Heart right ventricle (tissue), 16 donors: ENCODE data around the gene IFNL3. TPM values are rescaled to one million over a fixed set of nuclear protein-coding genes. Genes with fewer than 3 reads are reported as not detected.

Experiments
- ATAC-seq, 8 donors: fragments of 200-7000 bp; cut with Tn5 transposase; one replicate each; pipeline ENCODE4 v1.9.1; 2020; ENCODE audit warnings: mild to moderate bottlenecking in 8 of 8, moderate library complexity in 8 of 8, moderate number of reproducible peaks in 1 of 8
- DNase-seq, 2 donors: peaks; one replicate each; pipeline ENCODE4 v3.0.0-alpha.2; 2020
- H3K27ac ChIP-seq, 10 donors: fragments of 200-600 bp; sonication (generic) in 2 of 10; one replicate each; pipeline versions ENCODE4 v1.5.0 to v1.8.0; 2020 to 2022; ENCODE audit warnings: mild to moderate bottlenecking in 3 of 10
- H3K27me3 ChIP-seq, 7 donors: fragments of 200-600 bp; one replicate each; pipeline ENCODE4 v1.8.0; 2021 to 2022; ENCODE audit warnings: mild to moderate bottlenecking in 2 of 7
- H3K36me3 ChIP-seq, 9 donors: fragments of 200-600 bp; sonication (generic) in 1 of 9; one replicate each; pipeline versions ENCODE4 v1.5.0 to v1.8.0; 2020 to 2022; ENCODE audit warnings: mild to moderate bottlenecking in 2 of 9
- H3K4me1 ChIP-seq, 9 donors: fragments of 200-600 bp; sonication (generic) in 1 of 9; one replicate each; pipeline versions ENCODE4 v1.5.0 to v1.8.0; 2020 to 2022; ENCODE audit warnings: mild to moderate bottlenecking in 4 of 9
- H3K4me3 ChIP-seq, 10 donors: fragments of 200-600 bp; sonication (generic) in 2 of 10; one replicate each; pipeline versions ENCODE4 v1.5.0 to v1.8.0; 2020 to 2022; ENCODE audit warnings: mild to moderate bottlenecking in 7 of 10, moderate library complexity in 2 of 10
- H3K9me3 ChIP-seq, 11 donors: fragments of 200-600 bp in 10 of 11; sonication (generic) in 2 of 11; one replicate each; pipeline versions ENCODE4 v1.5.0 to v1.8.0; 2013 to 2022; ENCODE audit warnings: mild to moderate bottlenecking in 2 of 11, control low read depth in 1 of 11, moderate library complexity in 1 of 11
- CTCF ChIP-seq, 9 donors: fragments of 200-600 bp; sonication (generic) in 2 of 9; IDR thresholded peaks; one replicate each; pipeline versions ENCODE4 v1.5.0 to v1.8.0; 2021 to 2022; ENCODE audit warnings: antibody characterized with exemption in 9 of 9, mild to moderate bottlenecking in 5 of 9, moderate library complexity in 1 of 9
- WGBS, 2 donors: extraction: QIAGEN DNeasy Blood & Tissue Kit; methylation state at CpG; one replicate each; pipeline ENCODE4 v1.1.7; 2013; ENCODE audit warnings: inconsistent platforms in 1 of 2; 5-methylcytosine and 5-hydroxymethylcytosine counted together
- intact Hi-C, 10 donors: fragments of 100-400 bp; cut with DNase I; formaldehyde crosslinking; loops; one replicate each; pipeline versions ENCODE4 v1.11.1 to v1.14.2; 2022
- polyA plus RNA-seq, 2 donors: library from polyadenylated mRNA; stranded (reverse); fragments of 200-250 nt; gene quantifications; one replicate each; pipeline ENCODE4 v1.2.3, GENCODE V29; 2013
- total RNA-seq, 10 donors: library from RNA; stranded (reverse); fragmentation: NEBNext Ultra II Directional in 3 of 10; extraction: Animal tissue kit (Norgen Biotek cat#: 25700) in 3 of 10; gene quantifications; one replicate each; pipeline versions ENCODE4 v1.2.1 to v1.2.4, GENCODE V29; 2021 to 2023
- donor health status: Arrhythmogenic right ventricular cardiomyopathy.
- donor health status: ischemic (EF 13 %, LVEDD 7.1; RV severe dilation, severe dysfunction).
- donor health status: healthy with polysubstance abuse.
- donor health status: DM: no; HTN: yes; CAD: no.
- donor health status: DM: no; HTN: no; CAD: no.
- donor health status: ischemic (EF 25% LVEDD 6.9; RV normal size, moderate dysfunction).
- donor health status: ischemic (EF 25% LVEDD 5.7; RV mildly dilated, moderate dysfunction).
- donor health status: healthy.
- donor health status: DM: yes; HTN: yes; CAD: no.
- donor health status: Ischemic cardiomyopathy.
- donor health status: ischemic (EF 35%, LVEDD 5.7; RV mildly dilated, moderate dysfunction).
- donor health status: nonischemic (EF 11% LVEDD 7.7; RV severe dilation, severe dysfunction).
- donor health status: DM: yes; HTN: yes; CAD: no.
- donor health status: PGD.
- donor health status: ischemic (EF 29% LVEDD 5.4; RV normal size, mild dysfunction).
- donor health status: nonischemic (EF 23%, LVEDD 6.1; RV moderate dilation, normal function).

The IFNL3 gene
- total and polyA plus RNA-seq, 12 donors, result not detected

GRCh38 chr19:39238944-39239343 is 5.9 kb downstream of the IFNL3 start:
- Histone ChIP-seq H3K27ac (no peak overlapping the region), H3K9me3 (no peaks in the 10 kb centered on the region), H3K27me3 (peaks cover 0 to 57% (median 48%) of the 10 kb centered on the region in 7 donors), H3K4me3 (no peak overlapping the region), H3K4me1 (no peaks in the 10 kb centered on the region), H3K36me3 (no peaks in the 10 kb centered on the region)
- intact Hi-C loops, result no loop called here
- no peak for TF ChIP-seq CTCF (IDR thresholded peaks at IDR 0.05)
- ATAC-seq, result no peak
- no peak for DNase-seq
- WGBS, 2 donors, result 88 to 92% methylated on average over 6 of the region's 6 CpGs

GRCh38 chr19:39238209-39238608 is 6.6 kb downstream of the IFNL3 start:
- H3K27me3 ChIP-seq, result peaks cover 0 to 57% (median 40%) of the 10 kb centered on the region in 7 donors
- H3K36me3 ChIP-seq, result no peaks in the 10 kb centered on the region
- no peak overlapping the region for H3K4me3 ChIP-seq
- ATAC-seq (no peak), DNase-seq (no peak)
- TF ChIP-seq CTCF (IDR thresholded peaks at IDR 0.05), result no peak
- 79 to 85% methylated on average over 6 of the region's 6 CpGs for WGBS, 2 donors
- H3K4me1 ChIP-seq, result no peaks in the 10 kb centered on the region
- H3K27ac ChIP-seq, result no peak overlapping the region
- H3K9me3 ChIP-seq, result no peaks in the 10 kb centered on the region
- intact Hi-C loops, result no loop called here

- no peaks in the 10 kb centered on the region for H3K4me1 ChIP-seq
- H3K36me3 ChIP-seq, result no peaks in the 10 kb centered on the region
- no peak overlapping the region for H3K4me3 ChIP-seq
- intact Hi-C loops, result no loop called here
- no peak for TF ChIP-seq CTCF (IDR thresholded peaks at IDR 0.05)
- H3K9me3 ChIP-seq, result no peaks in the 10 kb centered on the region
- ATAC-seq (no peak), DNase-seq (no peak)
- 38 to 43% methylated on average over 22 of the region's 22 CpGs for WGBS, 2 donors
- peaks cover 0 to 61% (median 38%) of the 10 kb centered on the region in 7 donors for H3K27me3 ChIP-seq
- no peak overlapping the region for H3K27ac ChIP-seq
These were observed 7.3 kb downstream of the IFNL3 start for GRCh38 chr19:39237200-39238184.

GRCh38 chr19:39236527-39236926 is 8.3 kb downstream of the IFNL3 start:
- Histone ChIP-seq H3K4me1 (no peaks in the 10 kb centered on the region), H3K4me3 (no peak overlapping the region), H3K36me3 (no peaks in the 10 kb centered on the region), H3K27ac (no peak overlapping the region), H3K9me3 (no peaks in the 10 kb centered on the region), H3K27me3 (peaks cover 0 to 61% (median 38%) of the 10 kb centered on the region in 7 donors)
- TF ChIP-seq CTCF (IDR thresholded peaks at IDR 0.05), result no peak
- ATAC-seq (no peak), DNase-seq (no peak)
- intact Hi-C loops, result no loop called here
- WGBS, 2 donors, result 62 to 71% methylated on average over 12 of the region's 12 CpGs
